Stimulated activated CD8-positive, alpha-beta memory T cell treated with anti-CD3 and anti-CD28 coated beads, Interleukin-4, amount 100 ng/mL, for 4 hours (primary cell): ENCODE measurements around the gene SFT2D3.
A peak's percentile ranks its signal among the peaks of the same experiment; 100 is the strongest.

Experiments
- DNase-seq, 2 donors: peaks; one replicate each; pipeline ENCODE4 v3.0.0-alpha.2; 2020; ENCODE audit warnings: low read depth in 2 of 2, low spot score in 1 of 2

The SFT2D3 gene

DNA sequence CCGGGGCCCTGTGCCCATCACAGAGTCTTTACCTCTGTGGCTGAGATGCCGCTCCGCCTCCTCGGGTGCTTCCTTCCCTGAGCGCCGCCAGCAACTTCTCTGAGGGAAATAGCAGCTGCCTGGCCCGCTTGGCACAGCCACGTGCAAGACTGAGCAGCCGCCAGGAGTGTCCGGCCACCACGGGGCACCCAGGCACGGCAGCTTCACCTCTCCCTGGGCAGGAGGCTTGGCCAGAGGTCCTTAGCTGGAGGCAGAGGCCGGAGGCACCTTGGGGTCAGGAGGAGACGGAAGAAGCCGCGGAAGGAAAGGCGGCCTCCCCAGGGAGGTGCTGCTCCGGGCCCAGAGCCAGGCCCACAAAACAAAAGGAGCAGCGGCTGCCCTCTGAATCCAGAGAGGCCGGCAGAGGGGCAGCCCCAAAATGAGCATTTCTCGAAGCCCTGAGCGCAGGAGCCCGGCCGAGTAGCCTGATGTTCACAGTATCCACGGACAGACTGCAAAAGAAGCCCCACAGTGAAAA lies 20.0 kb upstream of the SFT2D3 start:
- no peak for DNase-seq

- DNase-seq, result no peak
Observed at GRCh38 chr2:127681976-127682857, 19.1 kb upstream of the SFT2D3 start.

DNA sequence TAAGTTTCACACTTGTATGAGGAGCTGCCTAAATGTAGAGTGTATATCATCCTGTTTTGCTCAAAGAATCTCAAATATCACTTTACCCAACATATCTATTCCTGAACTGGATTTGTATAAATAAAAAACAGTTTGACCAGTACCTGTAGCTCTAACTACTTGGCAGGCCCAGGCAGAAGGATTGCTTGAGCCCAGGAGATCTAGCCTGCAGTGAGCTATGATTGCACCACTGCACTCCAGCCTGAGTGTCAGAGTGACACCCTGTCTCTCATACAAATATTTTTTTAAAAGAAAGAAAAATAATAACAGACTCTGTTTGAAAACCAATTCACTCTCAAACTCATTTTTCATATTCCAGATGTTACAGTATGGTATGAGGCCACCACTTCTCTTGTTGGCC lies 18.2 kb upstream of the SFT2D3 start:
- DNase-seq, result no peak

DNA sequence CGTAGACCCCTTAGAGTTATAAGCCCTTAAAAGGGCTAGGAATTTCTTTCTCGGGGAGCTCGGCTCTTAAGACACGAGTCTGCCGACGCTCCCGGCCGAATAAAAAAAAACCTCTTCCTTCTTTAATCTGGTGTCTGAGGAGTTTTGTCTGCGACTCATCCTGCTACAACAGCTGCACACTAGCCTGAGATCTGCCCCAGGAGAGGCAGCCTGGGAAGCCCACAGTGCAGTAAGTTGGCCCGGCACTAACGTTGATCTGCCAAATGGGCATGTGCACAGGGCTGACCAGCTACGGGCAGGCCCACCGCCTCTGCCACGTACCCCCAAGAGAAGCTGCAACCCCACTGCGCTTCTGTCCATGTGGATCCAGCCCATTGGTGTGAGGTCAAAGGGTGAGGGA lies 17.5 kb upstream of the SFT2D3 start:
- no peak for DNase-seq

- DNase-seq, result no peak
Observed at GRCh38 chr2:127685410-127686080, 15.8 kb upstream of the SFT2D3 start.

DNA sequence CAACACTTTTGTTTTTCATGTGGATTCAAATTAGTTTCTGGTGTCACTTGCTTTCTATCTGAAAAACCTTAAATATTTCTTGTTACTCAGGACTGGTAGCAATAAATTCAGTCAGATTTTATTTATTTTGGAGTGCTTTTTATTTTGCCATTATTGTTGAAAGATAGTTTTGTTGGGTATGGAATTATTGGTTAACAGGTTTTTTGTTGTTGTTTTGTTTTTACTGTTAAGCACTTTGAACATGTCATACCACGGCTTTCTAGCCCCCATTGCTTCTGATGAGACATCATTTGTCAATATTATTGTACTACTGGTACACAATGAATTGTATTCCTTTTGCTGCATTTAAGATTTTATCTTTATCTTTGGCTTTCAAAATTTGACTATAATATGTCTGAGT lies 12.9 kb upstream of the SFT2D3 start:
- no peak for DNase-seq

DNA sequence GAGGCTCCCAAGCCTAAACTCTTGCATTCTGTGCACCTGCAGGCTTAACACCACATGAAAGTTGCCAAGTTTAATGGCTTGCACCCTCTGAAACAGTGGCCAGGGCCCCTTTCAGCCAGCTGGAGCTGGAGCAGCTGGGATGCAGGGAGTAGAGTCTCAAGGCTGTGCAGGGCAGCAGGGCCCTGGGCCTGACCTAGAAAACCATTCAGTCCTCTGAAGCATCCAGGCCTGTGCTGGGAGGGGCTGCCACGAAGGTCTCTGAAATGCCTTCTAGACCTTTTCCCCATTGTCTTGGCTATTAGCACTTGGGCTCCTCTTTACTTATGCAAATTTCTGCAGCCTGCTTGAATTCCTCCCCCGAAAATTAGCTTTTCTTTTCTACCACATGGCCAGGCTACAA lies 10.6 kb upstream of the SFT2D3 start:
- no peak for DNase-seq

DNA sequence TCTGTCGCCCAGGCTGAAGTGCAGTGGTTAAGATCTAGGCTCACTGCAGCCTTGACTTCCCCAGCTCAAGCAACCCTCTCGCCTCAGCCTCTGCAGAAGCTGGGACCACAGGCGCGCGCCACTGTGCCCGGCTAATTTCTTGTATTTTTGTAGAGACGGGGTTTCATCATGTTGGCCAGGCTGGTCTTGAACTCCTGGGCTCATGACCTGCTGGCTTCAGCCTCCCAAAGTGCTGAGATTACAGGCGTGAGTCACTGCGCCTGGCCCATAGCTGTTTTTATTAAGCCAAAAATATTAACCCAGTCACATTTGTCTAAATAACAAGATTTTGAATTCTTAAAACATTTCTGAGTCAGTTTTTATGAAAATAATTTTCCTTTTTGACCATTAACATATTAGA lies 6.3 kb upstream of the SFT2D3 start:
- no peak for DNase-seq

- DNase-seq, result peak in 1 of 2 donors; percentile 9
Observed at GRCh38 chr2:127695491-127696472, 5.5 kb upstream of the SFT2D3 start.

DNA sequence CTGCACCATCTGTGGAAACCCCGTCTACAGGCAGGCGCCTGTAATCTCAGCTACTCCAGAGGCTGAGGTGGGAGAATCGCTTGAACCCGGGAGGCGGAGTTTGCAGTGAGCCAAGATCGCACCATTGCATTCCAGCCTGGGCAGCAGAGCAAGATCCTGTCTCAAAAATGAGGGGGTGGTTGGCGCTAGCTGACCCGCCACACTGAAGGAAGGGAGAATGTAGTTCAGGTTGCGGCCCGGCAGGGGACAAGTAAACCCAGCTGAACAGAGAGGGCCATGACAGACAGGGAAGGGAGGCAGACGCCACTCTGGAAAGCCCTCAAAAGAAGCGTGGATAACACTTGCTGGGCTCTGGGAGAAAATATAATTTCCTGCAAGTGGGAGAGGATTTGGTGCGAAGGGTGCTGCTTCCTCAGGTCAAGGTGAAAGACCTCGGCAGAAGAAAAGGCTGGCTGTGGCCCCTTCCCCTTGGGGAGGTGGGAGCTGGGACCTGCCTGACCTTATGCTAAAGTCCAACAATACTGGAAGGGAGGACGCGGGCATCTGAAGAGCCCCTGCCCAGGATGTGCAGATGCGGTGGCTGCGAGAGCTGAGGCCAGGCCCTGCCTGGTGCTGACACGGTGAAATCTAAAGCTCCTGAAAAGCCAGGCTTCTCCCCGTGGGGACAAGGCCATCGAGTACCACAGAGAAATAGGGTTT lies 3.7 kb upstream of the SFT2D3 start:
- DNase-seq, result no peak

DNA sequence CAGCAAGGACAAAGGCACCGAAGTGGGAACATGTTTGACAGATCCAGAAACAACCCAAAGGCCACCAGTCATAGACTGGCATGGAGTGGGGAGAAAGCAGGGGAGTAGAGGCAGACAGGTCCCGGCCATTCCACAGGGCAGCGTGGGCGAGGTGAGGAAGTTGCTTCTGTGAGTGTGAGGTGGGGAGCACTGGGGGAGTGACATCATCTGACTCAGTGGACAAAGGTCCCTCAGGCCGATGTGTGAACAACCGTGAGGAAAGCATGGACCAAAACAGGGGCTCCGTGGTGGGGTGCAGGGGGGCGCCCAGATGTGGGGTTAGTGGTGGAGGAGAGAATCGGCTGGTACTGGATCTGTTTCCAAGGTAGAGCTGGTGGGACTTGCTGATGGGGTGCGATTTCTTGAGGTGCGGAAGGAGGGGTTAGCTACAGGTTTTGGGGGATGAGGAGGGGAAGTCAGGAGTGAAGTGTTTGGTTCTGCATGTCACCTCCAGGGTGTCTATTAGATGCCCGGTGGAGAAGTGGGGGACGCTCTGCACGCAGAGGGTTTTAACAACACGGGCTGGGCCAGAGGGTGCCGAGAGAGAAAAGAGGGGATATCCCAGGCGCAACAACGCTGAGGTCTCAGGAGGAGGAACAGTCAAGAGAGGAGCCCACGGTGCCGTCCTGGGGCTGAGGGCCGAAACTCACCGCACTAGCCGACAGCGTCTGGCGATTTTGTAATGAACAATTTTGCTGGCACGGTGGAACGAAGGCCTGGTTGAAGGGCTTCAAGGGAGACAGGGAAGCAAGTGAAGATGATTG lies 2.5 kb upstream of the SFT2D3 start:
- no peak for DNase-seq

GRCh38 chr2:127700527-127701192 lies 637 bp upstream of the SFT2D3 start:
- DNase-seq, result peak in 1 of 2 donors; percentile 7

DNA sequence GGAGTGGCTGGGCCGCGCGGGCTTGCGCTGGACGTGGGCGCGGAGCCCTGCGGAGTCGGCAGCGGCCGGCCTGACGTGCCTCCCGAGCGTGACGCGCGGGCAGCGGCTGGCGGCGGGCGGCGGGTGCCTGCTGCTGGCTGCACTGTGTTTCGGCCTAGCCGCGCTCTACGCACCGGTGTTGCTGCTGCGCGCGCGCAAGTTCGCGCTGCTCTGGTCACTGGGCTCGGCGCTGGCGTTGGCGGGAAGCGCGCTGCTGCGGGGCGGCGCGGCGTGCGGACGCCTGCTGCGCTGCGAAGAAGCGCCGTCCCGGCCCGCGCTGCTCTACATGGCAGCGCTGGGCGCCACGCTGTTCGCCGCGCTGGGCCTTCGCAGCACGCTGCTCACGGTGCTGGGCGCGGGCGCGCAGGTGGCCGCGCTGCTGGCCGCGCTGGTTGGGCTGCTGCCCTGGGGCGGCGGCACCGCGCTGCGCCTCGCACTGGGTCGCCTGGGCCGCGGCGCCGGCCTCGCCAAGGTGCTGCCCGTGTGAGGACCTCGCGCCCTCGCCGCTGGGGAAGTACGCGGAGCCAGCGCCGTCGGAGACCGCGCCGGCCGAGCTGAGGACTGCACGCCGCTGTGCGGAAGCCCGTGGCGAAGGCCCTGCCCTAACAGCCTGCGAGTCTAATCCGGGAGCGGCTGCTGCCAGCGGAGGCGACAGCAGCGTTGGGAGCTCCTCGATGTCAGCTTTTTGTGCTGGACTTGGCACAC lies 526 bp downstream of the SFT2D3 start:
- DNase-seq, result peak; percentile 44 to 62

DNA sequence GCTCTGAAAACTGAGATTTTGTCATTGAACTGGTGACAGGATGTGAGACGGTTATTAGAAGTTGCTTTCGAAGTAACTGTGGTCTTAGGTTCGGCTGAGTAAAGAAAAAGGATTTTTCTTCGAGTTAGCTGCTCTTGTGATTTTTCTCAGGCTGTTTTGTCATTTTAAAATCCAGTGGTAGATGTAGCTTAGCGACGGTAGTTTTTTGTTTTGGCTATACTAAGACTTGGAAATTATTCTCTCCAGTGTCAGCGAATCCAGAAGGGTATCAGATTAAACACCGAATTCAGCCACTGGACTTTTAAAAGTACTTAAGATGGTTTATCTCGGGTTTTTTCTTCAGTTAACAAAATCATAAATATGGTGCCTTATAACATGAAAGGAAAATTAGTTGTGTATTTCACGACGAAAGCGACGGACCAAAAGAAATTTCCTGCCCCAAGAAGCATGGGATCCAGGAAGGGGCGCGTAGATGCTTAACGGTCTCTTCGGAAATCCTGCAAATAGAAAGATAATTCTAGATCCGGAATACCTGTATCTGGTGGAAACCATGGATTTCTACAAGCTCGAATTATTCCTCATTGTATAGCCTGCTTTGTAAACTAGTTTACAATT lies 1.2 kb downstream of the SFT2D3 start:
- DNase-seq, result no peak

DNA sequence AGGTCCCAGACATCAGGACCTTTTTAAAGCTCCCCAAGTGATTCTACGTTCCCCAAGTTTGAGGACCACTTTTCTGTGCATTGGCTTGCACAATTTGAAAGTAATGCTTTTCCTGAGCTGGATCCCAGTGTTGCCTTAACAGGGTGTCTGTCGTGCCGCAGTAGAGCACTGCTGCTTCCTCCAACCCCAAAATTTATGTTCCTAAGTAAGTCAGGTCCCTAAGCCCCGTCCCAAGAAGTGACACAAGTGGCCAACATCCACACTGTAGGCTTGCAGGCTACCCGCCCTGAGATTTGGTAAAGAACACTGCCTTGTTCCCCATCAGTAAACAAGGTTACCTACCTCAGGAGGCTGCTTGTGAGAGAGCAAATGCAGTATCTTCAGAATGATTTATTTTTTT lies 2.0 kb downstream of the SFT2D3 start:
- DNase-seq, result no peak

DNA sequence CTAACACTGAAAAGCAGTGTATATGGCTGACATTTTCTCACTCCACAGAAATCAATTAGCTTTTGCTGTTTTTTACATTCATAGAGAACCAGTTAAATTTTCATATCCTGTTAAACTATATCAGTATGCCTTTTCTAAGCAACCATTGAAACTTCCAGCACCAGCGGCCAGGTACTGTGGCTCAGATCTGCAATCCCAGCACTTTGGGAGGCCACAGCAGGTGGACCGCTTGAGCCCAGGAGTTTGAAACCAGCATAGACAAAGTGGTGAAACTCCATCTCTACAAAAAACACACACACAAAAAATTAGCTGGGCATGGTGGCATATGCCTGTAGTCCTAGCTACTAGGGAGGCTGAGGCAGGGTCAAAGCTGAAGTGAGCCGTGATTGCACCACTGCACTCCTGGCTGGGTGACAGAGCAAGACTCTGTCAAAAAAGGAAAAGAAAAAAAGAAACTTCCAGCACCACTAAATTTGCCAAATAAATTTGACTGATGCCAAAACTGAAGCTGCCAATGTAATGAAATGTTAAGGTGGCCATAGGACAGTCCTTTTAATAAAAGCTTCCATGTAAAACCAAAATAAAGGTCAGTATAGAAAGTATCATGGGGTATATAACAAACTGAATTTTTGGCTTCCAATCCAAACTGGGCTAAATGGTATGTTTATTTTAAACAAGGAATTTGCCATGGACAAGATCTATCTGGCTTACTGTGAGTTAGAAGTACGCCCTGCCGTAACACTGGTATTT lies 3.5 kb downstream of the SFT2D3 start:
- no peak for DNase-seq

DNA sequence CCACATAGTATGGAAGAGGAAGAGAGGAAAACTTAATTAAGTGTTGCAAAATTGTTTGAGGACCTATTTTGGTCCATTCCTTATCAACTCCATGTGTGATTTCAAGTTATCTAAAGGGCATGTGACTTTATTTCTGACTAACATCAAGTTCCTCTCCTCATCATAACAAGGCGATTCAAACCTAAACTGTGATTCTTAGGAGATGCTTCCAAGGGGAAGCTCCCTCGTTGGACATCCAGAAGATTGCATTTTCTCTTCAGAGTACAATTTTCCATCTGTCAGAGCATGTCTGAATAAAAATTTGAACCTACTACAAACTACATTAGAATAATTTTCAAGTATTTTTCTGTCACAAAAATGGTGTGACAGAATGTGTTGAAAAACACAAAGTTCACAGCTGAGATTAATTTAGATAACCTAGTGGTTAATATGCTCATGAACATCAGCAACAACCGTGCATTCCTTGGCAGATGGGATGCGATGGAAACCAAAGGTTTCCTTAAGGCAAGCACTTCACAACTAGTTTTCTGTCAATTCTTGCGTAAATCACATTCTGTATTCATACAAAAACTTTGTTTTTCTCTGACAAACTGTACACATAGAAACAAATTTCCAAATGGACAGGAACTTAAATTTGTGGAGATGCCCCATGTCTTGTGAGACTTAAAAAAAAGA lies 4.2 kb downstream of the SFT2D3 start:
- DNase-seq, result no peak
